H9 (cell line): ENCODE results near the gene SHISA4. TPM values are rescaled to one million over a fixed set of nuclear protein-coding genes. Genes with fewer than 3 reads are reported as not detected.

Source experiments
- DNase-seq: peaks from one replicate; pipeline ENCODE4 v3.0.0-alpha.2; 2017
- H2AFZ ChIP-seq: one replicate; pipeline ENCODE4 v1.6.1; 2013; ENCODE audit warnings: mild to moderate bottlenecking, low read length, control low read depth, moderate library complexity
- H2AK5ac ChIP-seq: 2 replicates; pipeline ENCODE4 v1.6.1; 2013; ENCODE audit warnings: low read length, control low read depth, mixed read lengths; ENCODE audit not compliant: insufficient read length
- H2BK120ac ChIP-seq: one replicate; pipeline ENCODE4 v1.6.1; 2013; ENCODE audit warnings: low read depth, mild to moderate bottlenecking, low read length, control low read depth, inconsistent platforms; ENCODE audit not compliant: poor library complexity, severe bottlenecking
- H2BK12ac ChIP-seq: 2 replicates; pipeline ENCODE4 v1.6.1; 2013; ENCODE audit warnings: low read length, control low read depth, mixed read lengths, low read depth; ENCODE audit not compliant: insufficient read length
- H2BK15ac ChIP-seq: 2 replicates; pipeline ENCODE4 v1.6.1; 2013; ENCODE audit warnings: low read depth, low read length, control low read depth
- H2BK20ac ChIP-seq: one replicate; pipeline ENCODE4 v1.6.1; 2013; ENCODE audit warnings: low read depth, mild to moderate bottlenecking, low read length, control low read depth, inconsistent platforms; ENCODE audit not compliant: poor library complexity, severe bottlenecking
- H2BK5ac ChIP-seq: 2 replicates; pipeline ENCODE4 v1.6.1; 2013; ENCODE audit warnings: low read length, control low read depth, mixed read lengths; ENCODE audit not compliant: insufficient read length
- H3K14ac ChIP-seq: 2 replicates; pipeline ENCODE4 v1.6.1; 2013; ENCODE audit warnings: low read length, control low read depth; ENCODE audit not compliant: insufficient read depth
- H3K18ac ChIP-seq: 2 replicates; pipeline ENCODE4 v1.6.1; 2013; ENCODE audit warnings: low read depth, mild to moderate bottlenecking, mixed read lengths, low read length, control low read depth; ENCODE audit not compliant: insufficient read length
- H3K23ac ChIP-seq: 2 replicates; pipeline ENCODE4 v1.6.1; 2013; ENCODE audit warnings: low read length, control low read depth, mixed read lengths, low read depth; ENCODE audit not compliant: insufficient read length
- H3K23me2 ChIP-seq: 2 replicates; pipeline ENCODE4 v1.6.1; 2013; ENCODE audit warnings: low read depth, mild to moderate bottlenecking, mixed read lengths, low read length, control low read depth; ENCODE audit not compliant: insufficient read length, poor library complexity, severe bottlenecking
- H3K27ac ChIP-seq: 2 replicates; pipeline ENCODE4 v1.5.1; 2013; ENCODE audit warnings: low read length, control low read depth, mixed read lengths, low read depth; ENCODE audit not compliant: insufficient read length
- H3K27me3 ChIP-seq: 2 replicates; pipeline ENCODE4 v1.6.1; 2013; ENCODE audit warnings: low read length, control low read depth, inconsistent platforms; ENCODE audit not compliant: insufficient read depth
- H3K4ac ChIP-seq: 2 replicates; pipeline ENCODE4 v1.6.1; 2013; ENCODE audit warnings: low read depth, mild to moderate bottlenecking, control low read depth, inconsistent platforms, low read length, moderate library complexity
- H3K4me1 ChIP-seq: 2 replicates; pipeline ENCODE4 v1.6.1; 2013; ENCODE audit warnings: low read length, control low read depth, inconsistent platforms; ENCODE audit not compliant: insufficient read depth
- H3K4me2 ChIP-seq: 2 replicates; pipeline ENCODE4 v1.6.1; 2013; ENCODE audit warnings: low read length, control low read depth, mixed read lengths; ENCODE audit not compliant: insufficient read length, insufficient read depth
- H3K56ac ChIP-seq: 2 replicates; pipeline ENCODE4 v1.6.1; 2013; ENCODE audit warnings: low read depth, mild to moderate bottlenecking, mixed read lengths, low read length, control low read depth; ENCODE audit not compliant: insufficient read length
- H3K79me1 ChIP-seq: 2 replicates; pipeline ENCODE4 v1.6.1; 2013; ENCODE audit warnings: low read depth, mild to moderate bottlenecking, moderate library complexity, low read length, control low read depth, inconsistent platforms; ENCODE audit not compliant: insufficient read depth, poor library complexity, severe bottlenecking
- H3K79me2 ChIP-seq: 2 replicates; pipeline ENCODE4 v1.6.1; 2013; ENCODE audit warnings: low read length, control low read depth, inconsistent platforms; ENCODE audit not compliant: insufficient read depth
- H3K9ac ChIP-seq: 2 replicates; pipeline ENCODE4 v1.6.1; 2013; ENCODE audit warnings: low read length, control low read depth, mixed read lengths; ENCODE audit not compliant: insufficient read length; ENCODE audit errors: extremely low read depth
- H3K9me3 ChIP-seq: one replicate; pipeline ENCODE4 v1.6.1; 2013; ENCODE audit warnings: low read depth, low read length, inconsistent platforms; ENCODE audit not compliant: control insufficient read depth
- H3T11ph ChIP-seq: one replicate; pipeline ENCODE4 v1.6.1; 2013; ENCODE audit warnings: mild to moderate bottlenecking, low read length, control low read depth, inconsistent platforms
- H4K20me1 ChIP-seq: one replicate; pipeline ENCODE4 v1.6.1; 2013; ENCODE audit not compliant: control insufficient read depth, insufficient read length, insufficient read depth
- H4K5ac ChIP-seq: 2 replicates; pipeline ENCODE4 v1.6.1; 2013; ENCODE audit warnings: low read depth, mild to moderate bottlenecking, mixed read lengths, low read length, control low read depth; ENCODE audit not compliant: insufficient read length
- H4K8ac ChIP-seq: replicated peaks from 2 replicates; pipeline ENCODE4 v1.6.1; 2013; ENCODE audit warnings: low read length, control low read depth, mixed read lengths, low read depth; ENCODE audit not compliant: insufficient read length
- H4K91ac ChIP-seq: 2 replicates; pipeline ENCODE4 v1.6.1; 2013; ENCODE audit warnings: low read depth, mild to moderate bottlenecking, moderate library complexity, mixed read lengths, low read length, control low read depth; ENCODE audit not compliant: insufficient read length
- H3K27ac Mint-ChIP-seq, 3 experiments: 2 replicates in 2 of 3; 3 replicates in 1 of 3; pipeline ENCODE4 v1.8.0; 2020 to 2021; ENCODE audit warnings: mixed read lengths in 3 of 3, mild to moderate bottlenecking in 1 of 3, moderate library complexity in 1 of 3
- H3K27me3 Mint-ChIP-seq: 2 replicates; pipeline ENCODE4 v1.8.0; 2021; ENCODE audit warnings: low read depth, mild to moderate bottlenecking, moderate library complexity, mixed read lengths
- H3K36me3 Mint-ChIP-seq, 3 experiments: 2 replicates in 2 of 3; 3 replicates in 1 of 3; pipeline ENCODE4 v1.8.0; 2020 to 2021; ENCODE audit warnings: low read depth in 3 of 3, mixed read lengths in 3 of 3; ENCODE audit not compliant: insufficient read depth in 1 of 3
- H3K4me1 Mint-ChIP-seq, 2 experiments: 2 replicates each; pipeline ENCODE4 v1.8.0; 2020; ENCODE audit warnings: mixed read lengths in 2 of 2
- H3K4me3 Mint-ChIP-seq, 2 experiments: 2 replicates in 1 of 2; 3 replicates in 1 of 2; pipeline ENCODE4 v1.8.0; 2020 to 2021; ENCODE audit warnings: mild to moderate bottlenecking in 2 of 2, mixed read lengths in 2 of 2, moderate library complexity in 1 of 2
- H3K9me3 Mint-ChIP-seq, 2 experiments: 2 replicates in 1 of 2; 3 replicates in 1 of 2; pipeline ENCODE4 v1.8.0; 2020; ENCODE audit warnings: mild to moderate bottlenecking in 2 of 2, mixed read lengths in 2 of 2, moderate library complexity in 1 of 2
- CTCF ChIP-seq: fragments of 200-600 bp; sonication (generic); conservative IDR thresholded peaks from 3 replicates; pipeline ENCODE4 v1.8.0; 2021; ENCODE audit warnings: antibody characterized with exemption, mild to moderate bottlenecking
- WGBS: extraction: QIAGEN DNeasy Blood & Tissue Kit; methylation state at CpG from one replicate; pipeline ENCODE4 v1.1.7; 2013; ENCODE audit warnings: missing lambda C conversion rate, low lambda C conversion rate, mixed read lengths; ENCODE audit not compliant: insufficient read length; ENCODE audit errors: extremely low coverage; 5-methylcytosine and 5-hydroxymethylcytosine counted together
- total RNA-seq: library from RNA; stranded (reverse); gene quantifications from 2 replicates; pipeline ENCODE4 v1.2.1, GENCODE V29; 2021

The SHISA4 gene
- total RNA-seq, 1 experiment from 2014 or later: 6.3 TPM

GRCh38 chr1:201883786-201884185 is 4.9 kb upstream of the SHISA4 start:
- WGBS: no CpG with 5 or more reads among the region's 7 CpGs
- DNase-seq: no peak
- no peak for TF ChIP-seq CTCF
- H3K27ac Mint-ChIP-seq: peak overlapping the region in 1 of 3 experiments; percentile 45; a peak in 3 of 7 replicates
- Histone ChIP-seq H3K4me1 (peaks cover 2% of the 10 kb centered on the region; the same call in 1 of the 2 replicates), H2BK5ac (no peak overlapping the region), H2BK120ac (no peak overlapping the region), H3K23ac (no peak overlapping the region), H2AFZ (no peak overlapping the region), H3K79me2 (no peaks in the 10 kb centered on the region), H3K27me3 (no peaks in the 10 kb centered on the region), H3K9me3 (no peaks in the 10 kb centered on the region), H3K14ac (no peak overlapping the region), H3K23me2 (peaks cover under 1% of the 10 kb centered on the region), H3T11ph (no peak overlapping the region), H3K4ac (no peak overlapping the region), H4K8ac (no peak overlapping the region), H4K5ac (no peak overlapping the region), H2BK20ac (no peak overlapping the region), H3K4me2 (no peak overlapping the region), H3K56ac (no peak overlapping the region), H4K20me1 (no peaks in the 10 kb centered on the region), H3K79me1 (no peaks in the 10 kb centered on the region), H3K18ac (no peak overlapping the region), H2BK12ac (no peak overlapping the region), H2BK15ac (no peak overlapping the region), H3K9ac (no peak overlapping the region), H2AK5ac (no peak overlapping the region), H3K27ac (no peak overlapping the region), H4K91ac (no peak overlapping the region)
- H3K27me3 Mint-ChIP-seq: peaks cover 7% of the 10 kb centered on the region
- no peaks in the 10 kb centered on the region for H3K9me3 Mint-ChIP-seq
- H3K4me3 Mint-ChIP-seq: no peak overlapping the region
- H3K36me3 Mint-ChIP-seq: peaks cover 0 to 8% (median 0%) of the 10 kb centered on the region in 3 experiments; a peak in 2 of 7 replicates
- peaks cover 33 to 35% of the 10 kb centered on the region in 2 experiments for H3K4me1 Mint-ChIP-seq
